C4-2B (cell line): ENCODE measurements around the gene ASIP.

Source experiments
- CTCF ChIP-seq: fragments of 450-650 bp; conservative IDR thresholded peaks from 2 replicates; pipeline ENCODE4 v1.5.1; 2017; ENCODE audit warnings: mild to moderate bottlenecking
- ZFX ChIP-seq: fragments of 450-650 bp; IDR thresholded peaks from 2 replicates; pipeline ENCODE4 v1.6.1; 2017

GRCh38 chr20:34220561-34220960 is 20.7 kb upstream of the ASIP start:
- no peak for TF ChIP-seq CTCF
- no peak for TF ChIP-seq ZFX
